Testis (tissue), 2 donors: ENCODE measurements around the gene PLA2G2D.

ENCODE experiments used
- CTCF ChIP-seq, 3 experiments: fragments of 450-650 bp in 2 of 3; fragments of 200-600 bp in 1 of 3; sonication (generic) in 1 of 3; IDR thresholded peaks; one replicate each; pipeline ENCODE4 v1.5.1; 2016 to 2019; ENCODE audit warnings: antibody characterized with exemption in 3 of 3, mild to moderate bottlenecking in 2 of 3, moderate library complexity in 1 of 3
- POLR2A ChIP-seq: fragments of 450-650 bp; IDR thresholded peaks from one replicate; pipeline ENCODE4 v1.6.1; 2017; ENCODE audit warnings: antibody characterized with exemption, mild to moderate bottlenecking, moderate library complexity

GRCh38 chr1:20120796-20121195 is 1.5 kb upstream of the PLA2G2D start:
- TF ChIP-seq CTCF (IDR thresholded peaks at IDR 0.05) (no peak), POLR2A (no peak)
